ENCODE data around the gene EPHB2. TPM values are rescaled to one million over a fixed set of nuclear protein-coding genes. Genes with fewer than 3 reads are reported as not detected.
A peak's percentile ranks its signal among the peaks of the same experiment; 100 is the strongest.

EPHB2 gene
- total RNA-seq, 2 donors from 2014 or later: 34.0 to 50.7 TPM

DNA sequence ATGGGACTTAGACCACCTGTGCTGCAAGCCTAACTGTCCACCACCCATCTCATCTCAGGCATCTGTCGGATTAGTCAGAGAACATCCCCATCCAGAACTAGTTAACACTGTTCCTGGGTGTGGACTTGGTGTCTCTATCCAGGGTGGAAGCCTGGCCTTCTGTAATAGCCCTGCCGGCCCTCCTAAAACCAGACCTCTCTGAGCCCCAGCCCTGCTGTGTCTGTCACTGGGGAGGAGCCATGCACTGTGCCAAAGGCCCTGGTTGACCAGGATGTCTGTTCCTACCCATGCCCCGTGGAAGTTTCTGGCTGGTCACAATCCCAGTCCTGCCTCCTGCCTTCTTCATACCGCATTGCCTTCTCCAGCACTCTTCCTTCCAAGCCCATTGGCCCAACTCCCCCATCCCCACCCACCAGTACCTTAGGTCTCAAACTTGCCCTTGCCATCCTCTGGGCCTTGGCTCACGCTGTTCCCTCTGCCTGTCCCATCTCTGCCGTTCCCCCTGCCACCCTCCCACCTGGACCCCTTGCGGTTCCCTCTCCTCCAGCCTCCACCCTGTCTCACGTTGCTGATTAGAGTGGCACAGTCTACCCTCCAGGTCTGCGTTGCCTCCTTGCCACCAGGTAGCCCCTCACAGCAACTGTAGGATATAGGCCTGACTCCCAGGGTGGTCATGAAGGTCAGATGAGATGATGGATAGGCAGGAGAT, 105.6 kb downstream of the EPHB2 start:
- 88 to 92% methylated on average over 5 to 9 of the region's 9 CpGs for WGBS, 2 experiments (ENCODE audit: insufficient coverage in 1 of 2, insufficient read length in 1 of 2)
- Histone ChIP-seq H3K9ac (ENCODE audit: extremely low read depth, low read length, poor library complexity, severe bottlenecking) (no peak overlapping the region), H3K36me3 (ENCODE audit: control insufficient read depth, insufficient read depth, low read length) (no peaks in the 10 kb centered on the region), H3K4me1 (ENCODE audit: control insufficient read depth, insufficient read depth, low read length) (peaks cover 13% of the 10 kb centered on the region), H3K27me3 (ENCODE audit: control insufficient read depth, insufficient read depth, low read length, poor library complexity, severe bottlenecking) (no peaks in the 10 kb centered on the region), H3K9me3 (ENCODE audit: control insufficient read depth, low read length) (no peaks in the 10 kb centered on the region), H3K27ac (ENCODE audit: low read depth, low read length) (no peak overlapping the region), H3K4me3 (ENCODE audit: low read length) (no peak overlapping the region)
- no peak overlapping the region for H3K27ac Mint-ChIP-seq
- no peaks in the 10 kb centered on the region for H3K27me3 Mint-ChIP-seq (ENCODE audit: insufficient read depth)
- H3K9me3 Mint-ChIP-seq: no peaks in the 10 kb centered on the region
- TF ChIP-seq CTCF (conservative IDR thresholded peaks at IDR 0.05): no peak
- no peaks in the 10 kb centered on the region for H3K36me3 Mint-ChIP-seq (ENCODE audit: low read depth)
- peaks cover 35% of the 10 kb centered on the region for H3K4me1 Mint-ChIP-seq
- DNase-seq: no peak
- H3K4me3 Mint-ChIP-seq: no peak overlapping the region

GRCh38 chr1:22816803-22817202, 106.2 kb downstream of the EPHB2 start:
- no peak for TF ChIP-seq CTCF (conservative IDR thresholded peaks at IDR 0.05)
- no peak overlapping the region for H3K9ac ChIP-seq (ENCODE audit: extremely low read depth, low read length, poor library complexity, severe bottlenecking)

DNA sequence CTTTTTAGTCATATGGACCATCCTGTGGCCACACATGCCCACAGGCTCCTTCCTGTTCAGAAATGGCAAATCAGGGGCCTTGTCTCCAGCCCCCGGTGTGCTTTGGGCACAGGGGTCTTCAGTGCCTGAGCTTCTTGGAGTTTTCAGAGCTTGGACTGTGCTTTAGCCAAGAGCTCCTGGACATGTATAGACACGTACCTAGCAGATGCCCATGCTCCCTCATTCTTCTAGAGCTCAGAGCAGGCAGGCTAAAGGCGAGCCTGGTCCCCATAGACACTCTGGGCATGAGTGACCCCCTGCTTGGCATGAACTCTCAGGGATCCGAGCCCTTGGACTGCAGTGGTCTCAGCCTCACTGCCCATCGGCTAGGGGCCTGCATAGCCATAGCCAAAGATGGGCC, 106.8 kb downstream of the EPHB2 start:
- no peak for DNase-seq
- Histone ChIP-seq H3K9me3 (ENCODE audit: control insufficient read depth, low read length) (no peaks in the 10 kb centered on the region), H3K27ac (ENCODE audit: low read depth, low read length) (no peak overlapping the region), H3K9ac (ENCODE audit: extremely low read depth, low read length, poor library complexity, severe bottlenecking) (no peak overlapping the region), H3K4me3 (ENCODE audit: low read length) (no peak overlapping the region), H3K27me3 (ENCODE audit: control insufficient read depth, insufficient read depth, low read length, poor library complexity, severe bottlenecking) (no peaks in the 10 kb centered on the region), H3K36me3 (ENCODE audit: control insufficient read depth, insufficient read depth, low read length) (no peaks in the 10 kb centered on the region), H3K4me1 (ENCODE audit: control insufficient read depth, insufficient read depth, low read length) (peaks cover 13% of the 10 kb centered on the region)
- Mint-ChIP-seq H3K4me3 (no peak overlapping the region), H3K4me1 (peaks cover 32% of the 10 kb centered on the region), H3K9me3 (no peaks in the 10 kb centered on the region), H3K27ac (no peak overlapping the region), H3K27me3 (ENCODE audit: insufficient read depth) (no peaks in the 10 kb centered on the region), H3K36me3 (ENCODE audit: low read depth) (no peaks in the 10 kb centered on the region)
- TF ChIP-seq CTCF (conservative IDR thresholded peaks at IDR 0.05): no peak
- 93 to 97% methylated on average over 5 of the region's 5 CpGs for WGBS, 2 experiments (ENCODE audit: insufficient coverage in 1 of 2, insufficient read length in 1 of 2)

More at GRCh38 chr1:22816803-22817202, 106.2 kb downstream of the EPHB2 start:
- Histone ChIP-seq H3K9me3 (ENCODE audit: control insufficient read depth, low read length) (no peaks in the 10 kb centered on the region), H3K4me3 (ENCODE audit: low read length) (no peak overlapping the region), H3K36me3 (ENCODE audit: control insufficient read depth, insufficient read depth, low read length) (no peaks in the 10 kb centered on the region), H3K4me1 (ENCODE audit: control insufficient read depth, insufficient read depth, low read length) (peaks cover 13% of the 10 kb centered on the region), H3K27me3 (ENCODE audit: control insufficient read depth, insufficient read depth, low read length, poor library complexity, severe bottlenecking) (no peaks in the 10 kb centered on the region), H3K27ac (ENCODE audit: low read depth, low read length) (no peak overlapping the region)
- DNase-seq: peak; percentile 69
- Mint-ChIP-seq H3K36me3 (ENCODE audit: low read depth) (no peaks in the 10 kb centered on the region), H3K27me3 (ENCODE audit: insufficient read depth) (no peaks in the 10 kb centered on the region), H3K4me1 (peaks cover 32% of the 10 kb centered on the region), H3K4me3 (no peak overlapping the region), H3K27ac (no peak overlapping the region), H3K9me3 (no peaks in the 10 kb centered on the region)
- WGBS, 2 experiments (ENCODE audit: insufficient coverage in 1 of 2, insufficient read length in 1 of 2): 67 to 77% methylated on average over 3 to 5 of the region's 5 CpGs
